Measurements from ENCODE around the gene RNF34.
"Not testable (repeated sequence)": the region's sequence is repeated elsewhere in the genome, so short reads cannot be mapped to it uniquely, and the experiment has no call there.

RNF34 gene, protein sequence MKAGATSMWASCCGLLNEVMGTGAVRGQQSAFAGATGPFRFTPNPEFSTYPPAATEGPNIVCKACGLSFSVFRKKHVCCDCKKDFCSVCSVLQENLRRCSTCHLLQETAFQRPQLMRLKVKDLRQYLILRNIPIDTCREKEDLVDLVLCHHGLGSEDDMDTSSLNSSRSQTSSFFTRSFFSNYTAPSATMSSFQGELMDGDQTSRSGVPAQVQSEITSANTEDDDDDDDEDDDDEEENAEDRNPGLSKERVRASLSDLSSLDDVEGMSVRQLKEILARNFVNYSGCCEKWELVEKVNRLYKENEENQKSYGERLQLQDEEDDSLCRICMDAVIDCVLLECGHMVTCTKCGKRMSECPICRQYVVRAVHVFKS

DNA sequence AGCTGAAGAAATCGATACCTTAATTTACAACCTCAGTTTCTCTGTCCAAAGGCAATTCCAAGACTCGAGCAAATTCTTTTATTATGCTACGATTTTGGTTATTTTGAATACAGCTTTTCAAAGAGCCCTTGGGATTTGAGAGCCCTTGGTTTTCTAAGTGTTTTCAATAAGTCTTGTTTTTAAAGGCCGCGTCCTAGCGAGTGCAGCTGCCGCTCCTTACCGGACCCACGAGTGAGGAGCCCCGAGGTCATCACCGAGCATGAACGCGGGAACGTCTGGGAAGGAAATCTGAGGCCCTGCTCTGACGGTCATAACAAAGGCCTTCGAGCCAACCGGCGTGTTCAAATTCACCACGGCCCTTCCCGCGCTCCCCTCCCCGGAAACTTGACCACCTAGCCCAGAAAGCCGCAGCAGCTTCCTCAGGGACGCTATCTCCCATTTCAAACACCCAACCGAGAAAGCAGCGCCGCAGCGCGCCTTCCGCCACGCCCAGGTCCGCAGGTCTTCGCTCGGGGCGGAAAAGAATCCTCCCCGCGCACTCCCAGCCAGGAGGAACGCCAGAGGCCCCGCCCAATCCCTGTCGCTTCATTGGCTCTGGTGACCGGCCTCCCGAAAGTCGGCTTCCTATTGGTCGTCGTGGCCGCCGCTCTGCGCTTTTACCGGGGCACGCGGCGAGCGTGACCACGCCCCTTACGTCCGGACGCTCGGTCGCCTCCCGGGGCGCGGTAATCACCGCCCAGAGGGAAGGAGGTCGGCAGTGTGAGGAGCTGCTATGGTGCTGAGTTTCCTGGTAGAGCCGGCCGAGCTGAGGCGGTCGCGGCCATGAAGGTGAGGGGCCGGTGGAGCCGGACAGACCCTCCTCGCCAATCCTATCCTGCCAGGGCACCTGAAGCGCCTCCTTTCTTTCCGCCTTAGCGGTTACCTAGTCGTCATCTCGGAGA lies at the start of gene RNF34:
Gene RNF34, plus strand, starts transcription at position 728 of the 941 bp plus-strand sequence. Its CDS starts 95 bp downstream, at position 823.
- peak; percentile 97 to 98 (median 98) for DNase-seq (ENCODE audit: low read depth in 3 of 3)

DNA sequence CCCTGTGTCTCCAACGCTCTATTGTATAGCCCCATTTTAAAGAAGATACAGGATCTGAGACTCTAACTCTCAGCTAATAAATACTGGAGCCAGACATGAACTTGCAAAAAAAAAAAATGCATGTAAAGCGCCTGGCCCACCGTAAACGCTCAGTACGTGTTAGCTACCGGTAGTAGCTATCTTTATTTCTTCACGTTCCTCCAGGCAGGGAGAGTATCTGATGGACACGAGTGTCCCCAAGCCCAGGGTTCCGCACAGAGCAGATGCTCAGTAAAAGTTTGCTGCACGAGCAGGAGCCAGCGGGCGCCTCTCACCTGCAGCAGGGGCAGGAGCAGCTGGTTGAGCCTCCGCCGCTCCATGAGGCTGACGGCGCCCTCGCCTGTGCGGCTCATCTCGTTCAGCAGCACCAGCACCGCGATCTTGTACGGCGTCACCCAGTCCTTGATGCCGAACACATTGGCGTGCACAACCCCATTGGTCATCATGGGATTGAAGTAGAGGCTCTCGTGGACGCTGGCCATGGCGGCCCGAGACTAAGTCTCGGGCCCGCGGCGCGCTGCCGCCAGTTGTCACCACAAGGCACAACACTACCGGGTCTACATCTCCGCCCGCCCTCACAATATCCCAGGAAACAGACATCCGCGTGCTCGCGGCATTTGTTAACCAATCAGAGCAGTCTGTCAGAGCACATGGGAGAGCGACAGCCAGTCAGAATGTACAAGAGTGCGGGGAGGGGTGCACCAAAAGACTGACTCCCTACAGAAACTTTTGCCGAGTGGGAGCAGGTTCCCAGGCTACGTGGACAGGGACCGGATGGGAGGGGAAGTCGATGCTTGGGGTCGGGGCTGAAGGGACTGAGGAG lies 47.9 kb upstream of the RNF34 start, which contains the start of gene ANAPC5:
Gene ANAPC5, minus strand, starts transcription at position 592 of the 862 bp plus-strand sequence. Its CDS starts 71 bp downstream, at position 521.
- DNase-seq (ENCODE audit: low read depth in 3 of 3): peak; percentile 83 to 90 (median 83)

DNA sequence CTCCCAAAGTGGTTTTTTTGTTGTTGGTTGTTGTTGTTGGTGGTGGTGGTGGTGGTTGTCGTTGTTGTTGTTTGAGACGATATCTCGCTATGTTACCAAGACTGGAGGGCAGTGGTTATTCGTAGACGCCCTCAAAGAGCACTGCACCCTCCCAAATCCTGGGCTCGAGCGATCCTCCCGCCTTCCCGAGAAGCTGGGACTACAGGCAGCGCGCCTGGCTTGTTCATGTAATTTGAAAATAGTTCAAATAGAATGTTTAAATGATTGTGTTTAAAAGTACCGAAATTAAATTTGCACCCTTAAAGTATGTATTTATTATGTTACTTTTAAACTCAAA lies 47.3 kb upstream of the RNF34 start:
- DNase-seq (ENCODE audit: low read depth in 3 of 3): no peak

DNA sequence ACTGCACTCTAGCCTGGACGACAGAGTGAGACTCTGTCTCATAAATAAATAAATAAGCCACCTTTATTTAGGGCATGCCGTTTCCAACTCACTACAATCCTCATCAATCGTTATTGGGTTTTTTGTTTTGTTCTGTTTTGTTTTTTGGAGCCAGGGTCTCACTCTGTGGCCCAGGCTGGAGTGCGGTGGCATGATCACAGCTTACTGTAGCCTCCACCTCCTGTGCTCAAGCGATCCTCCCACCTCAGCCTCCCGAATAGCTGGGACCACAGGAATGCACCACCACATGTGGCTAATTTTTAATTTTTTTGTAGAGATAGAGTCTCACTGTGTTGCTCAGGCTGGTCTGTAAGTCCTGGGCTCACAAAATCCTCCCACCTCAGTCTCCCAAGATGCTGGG lies 44.1 kb upstream of the RNF34 start:
- DNase-seq (ENCODE audit: low read depth in 3 of 3): no peak

DNA sequence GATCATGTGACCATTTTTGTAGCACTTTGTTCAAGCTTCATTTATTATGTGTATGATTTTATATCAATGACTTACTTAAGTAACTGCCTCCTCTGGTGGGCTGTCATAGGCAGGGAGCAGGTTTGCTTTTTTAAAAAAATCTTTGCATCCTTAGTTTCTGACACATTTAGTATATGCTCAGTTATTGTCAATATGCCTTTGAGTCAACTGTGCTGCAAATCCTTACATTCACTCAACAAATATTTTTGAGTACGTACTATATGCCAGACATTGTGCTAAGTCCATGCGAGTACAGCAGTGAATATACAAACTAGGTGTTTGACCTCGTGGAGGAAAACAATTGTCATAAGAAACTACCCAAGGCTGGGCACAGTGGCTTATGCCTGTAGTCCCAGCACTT lies 43.3 kb upstream of the RNF34 start:
- no peak for DNase-seq (ENCODE audit: low read depth in 3 of 3)

DNA sequence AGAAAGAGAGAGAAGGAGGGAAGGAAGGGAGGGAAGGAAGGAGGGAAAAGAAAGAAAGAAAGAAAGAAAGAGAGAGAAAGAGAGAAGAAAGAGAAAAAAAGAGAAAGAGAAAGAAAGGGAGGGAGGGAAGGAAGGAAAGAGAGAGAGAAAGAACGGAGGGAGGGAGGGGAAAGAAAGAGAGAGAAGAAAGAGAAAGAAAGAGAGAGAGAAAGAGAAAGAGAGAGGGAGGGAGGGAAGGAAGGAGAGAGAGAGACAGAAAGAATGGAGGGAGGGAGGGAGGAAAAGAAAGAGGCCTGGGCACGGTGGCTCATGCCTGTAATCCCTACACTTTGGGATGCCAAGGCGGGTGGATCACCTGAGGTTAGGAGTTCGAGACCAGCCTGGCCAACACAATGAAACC lies 42.6 kb upstream of the RNF34 start:
- no peak for DNase-seq (ENCODE audit: low read depth in 3 of 3)

DNA sequence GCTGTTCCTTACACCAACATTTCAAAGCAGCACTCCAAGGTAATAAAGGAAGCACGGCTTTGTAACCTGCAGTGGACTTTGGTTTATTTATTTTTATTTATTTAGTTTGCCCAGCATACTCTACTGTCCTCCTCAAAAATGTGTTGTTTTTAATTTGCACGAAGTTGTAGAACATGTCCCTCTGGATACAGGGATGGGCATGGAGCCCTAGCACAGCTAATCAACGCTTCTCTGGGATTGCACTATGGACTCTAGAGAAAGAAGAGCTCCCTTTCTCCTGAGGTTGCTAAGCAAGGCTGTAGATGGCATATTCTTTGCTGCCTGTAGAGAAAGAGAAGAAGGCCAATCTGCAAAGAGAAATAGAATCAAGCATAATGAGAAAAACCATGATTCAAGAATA lies 41.8 kb upstream of the RNF34 start:
- no peak for DNase-seq (ENCODE audit: low read depth in 3 of 3)

DNA sequence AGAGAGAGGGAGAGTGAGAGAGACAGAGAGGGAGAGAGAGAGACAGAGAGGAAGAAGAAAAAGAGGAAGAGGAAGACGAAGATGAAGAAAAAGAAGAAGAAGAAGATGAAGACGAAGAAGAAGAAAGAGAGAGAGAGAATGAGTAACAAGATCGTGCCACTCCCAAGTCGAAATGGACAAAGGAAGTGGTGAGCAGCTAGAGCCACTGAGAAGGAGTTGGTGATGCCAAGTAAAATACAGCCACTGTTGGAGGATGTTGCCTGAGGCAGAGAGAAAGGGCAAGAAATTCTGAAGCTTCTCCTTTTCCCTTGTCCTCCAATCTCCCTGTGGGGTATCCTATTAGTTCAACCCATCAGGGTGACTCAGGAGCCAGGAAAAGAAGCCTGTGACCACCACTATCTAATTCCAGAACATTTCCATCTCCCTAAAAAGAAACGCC lies 35.2 kb upstream of the RNF34 start:
- DNase-seq (ENCODE audit: low read depth in 3 of 3): no peak

DNA sequence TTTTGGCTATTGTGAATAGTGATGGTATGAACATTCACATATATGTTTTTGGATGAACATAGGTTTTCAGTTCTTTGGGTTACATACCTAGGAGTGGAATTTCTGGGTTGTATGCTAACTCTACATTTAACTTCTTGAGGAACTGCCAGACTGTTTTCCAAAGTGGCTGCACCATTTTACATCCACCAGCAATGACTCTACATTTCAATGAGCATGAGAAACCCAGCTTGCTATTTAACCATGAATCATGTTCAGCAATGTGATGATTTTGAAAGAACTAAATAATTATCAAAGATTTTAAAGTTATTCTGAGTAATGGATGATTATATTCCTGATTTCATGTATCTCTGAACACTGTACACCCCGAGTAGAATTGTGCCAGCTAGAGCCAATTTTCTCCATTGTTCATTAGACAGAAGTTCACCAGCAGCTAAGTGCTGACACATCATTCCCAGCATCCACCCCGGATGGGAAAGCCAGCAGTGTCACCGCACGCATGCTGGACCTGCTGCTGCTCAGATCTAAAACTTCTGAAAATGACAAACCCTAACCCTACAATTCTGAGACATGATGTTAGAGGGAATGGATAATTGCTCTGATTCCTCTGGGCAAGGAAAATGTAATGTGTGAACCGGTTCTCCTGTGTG lies 34.4 kb upstream of the RNF34 start:
- no peak for DNase-seq (ENCODE audit: low read depth in 3 of 3)

DNA sequence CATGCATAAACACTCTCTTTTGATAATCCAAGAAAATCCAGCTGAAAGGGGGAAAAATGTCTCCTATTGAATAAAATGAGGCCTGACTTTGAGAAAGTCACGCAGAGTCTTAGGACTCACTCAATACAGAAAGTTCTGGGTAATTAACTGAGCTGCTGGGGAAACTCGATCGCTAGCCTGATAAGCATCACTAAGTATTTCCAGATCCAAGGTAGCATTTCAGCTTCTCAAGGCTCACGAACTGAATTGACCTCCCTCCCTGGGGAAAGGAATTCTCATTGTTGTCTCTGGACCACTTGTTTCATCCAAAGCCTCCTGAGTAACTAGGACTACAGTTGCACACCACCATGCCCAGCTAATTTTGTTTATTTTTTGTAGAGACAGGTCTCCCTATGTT lies 33.9 kb upstream of the RNF34 start:
- no peak for DNase-seq (ENCODE audit: low read depth in 3 of 3)

DNA sequence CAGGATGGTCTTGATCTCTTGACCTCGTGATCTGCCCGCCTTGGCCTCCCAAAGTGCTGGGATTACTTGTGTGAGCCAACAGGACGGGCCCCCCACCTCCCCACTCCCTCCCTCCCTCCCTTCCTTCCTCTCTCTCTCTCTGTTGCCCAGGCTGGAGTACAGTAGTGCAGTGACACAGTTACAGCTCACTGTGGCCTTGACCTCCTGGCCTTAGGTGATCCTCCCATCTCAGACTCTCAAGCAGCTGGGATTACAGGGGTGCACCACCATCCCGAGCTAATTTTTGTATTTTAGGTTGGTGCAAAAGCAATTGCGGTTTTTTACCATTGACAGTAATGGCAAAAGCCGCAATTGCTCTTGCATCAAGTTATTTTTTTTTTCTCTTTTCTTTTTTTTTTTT lies 28.5 kb upstream of the RNF34 start:
- DNase-seq (ENCODE audit: low read depth in 3 of 3): no peak

DNA sequence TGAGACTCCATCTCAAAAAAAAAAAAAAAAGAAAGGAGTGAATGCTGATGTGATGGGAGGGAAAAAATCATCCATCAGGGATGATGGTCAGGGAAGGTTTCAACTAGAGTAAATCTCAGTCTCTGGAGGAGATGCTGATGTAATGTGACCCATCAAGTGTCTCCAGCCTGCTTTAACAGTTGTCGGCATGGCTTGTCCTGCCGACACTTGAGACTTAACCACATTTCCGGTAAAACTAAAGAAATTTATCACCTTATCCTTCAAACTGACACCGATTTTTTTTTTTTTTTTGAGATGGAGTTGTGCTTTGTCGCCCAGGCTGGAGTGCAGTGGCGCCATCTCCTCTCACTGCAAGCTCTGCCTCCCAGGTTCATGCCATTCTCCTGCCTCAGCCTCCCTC lies 26.2 kb upstream of the RNF34 start:
- DNase-seq (ENCODE audit: low read depth in 3 of 3): no peak

DNA sequence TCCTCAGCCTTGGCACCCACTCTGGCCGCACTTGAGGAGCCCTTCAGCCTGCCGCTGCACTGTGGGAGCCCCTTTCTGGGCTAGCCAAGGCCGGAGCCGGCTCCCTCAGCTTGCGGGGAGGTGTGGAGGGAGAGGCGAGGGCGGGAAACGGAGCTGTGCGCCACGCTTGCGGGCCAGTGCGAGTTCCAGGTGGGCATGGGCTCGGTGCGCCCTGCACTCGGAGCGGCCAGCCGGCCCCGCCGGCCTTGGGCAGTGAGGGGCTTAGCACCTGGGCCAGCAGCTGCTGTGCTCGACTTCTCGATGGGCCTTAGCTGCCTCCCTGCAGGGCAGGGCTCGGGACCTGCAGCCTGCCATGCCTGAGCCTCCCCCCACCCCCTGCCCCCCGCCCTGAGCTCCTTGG lies 25.6 kb upstream of the RNF34 start:
- DNase-seq (ENCODE audit: low read depth in 3 of 3): not testable (repeated sequence)

DNA sequence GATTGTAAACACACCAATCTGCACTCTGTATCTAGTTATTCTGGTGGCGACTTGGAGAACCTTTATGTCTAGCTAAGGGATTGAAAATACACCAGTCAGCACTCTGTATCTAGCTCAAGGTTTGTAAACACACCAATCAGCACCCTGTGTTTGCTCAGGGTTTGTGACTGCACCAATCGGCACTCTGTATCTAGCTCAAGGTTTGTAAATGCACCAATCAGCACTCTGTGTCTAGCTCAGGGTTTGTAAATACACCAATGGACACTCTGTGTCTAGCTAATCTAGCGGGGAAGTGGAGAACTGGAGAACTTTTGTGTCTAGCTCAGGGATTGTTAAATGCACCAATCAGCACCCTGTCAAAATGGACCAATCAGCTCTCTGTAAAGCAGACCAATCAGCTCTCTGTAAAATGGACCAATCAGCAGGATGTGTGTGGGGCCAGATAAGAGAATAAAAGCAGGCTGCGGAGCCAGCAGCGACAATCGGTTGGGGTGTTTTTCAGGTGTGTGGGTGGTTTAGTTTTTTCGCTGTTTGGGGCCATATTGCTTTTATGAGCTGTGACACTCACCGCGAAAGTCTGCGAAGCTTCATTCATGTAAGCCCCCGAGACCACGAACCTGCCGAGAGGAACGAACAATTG lies 24.9 kb upstream of the RNF34 start:
- not testable (repeated sequence) for DNase-seq (ENCODE audit: low read depth in 3 of 3)

DNA sequence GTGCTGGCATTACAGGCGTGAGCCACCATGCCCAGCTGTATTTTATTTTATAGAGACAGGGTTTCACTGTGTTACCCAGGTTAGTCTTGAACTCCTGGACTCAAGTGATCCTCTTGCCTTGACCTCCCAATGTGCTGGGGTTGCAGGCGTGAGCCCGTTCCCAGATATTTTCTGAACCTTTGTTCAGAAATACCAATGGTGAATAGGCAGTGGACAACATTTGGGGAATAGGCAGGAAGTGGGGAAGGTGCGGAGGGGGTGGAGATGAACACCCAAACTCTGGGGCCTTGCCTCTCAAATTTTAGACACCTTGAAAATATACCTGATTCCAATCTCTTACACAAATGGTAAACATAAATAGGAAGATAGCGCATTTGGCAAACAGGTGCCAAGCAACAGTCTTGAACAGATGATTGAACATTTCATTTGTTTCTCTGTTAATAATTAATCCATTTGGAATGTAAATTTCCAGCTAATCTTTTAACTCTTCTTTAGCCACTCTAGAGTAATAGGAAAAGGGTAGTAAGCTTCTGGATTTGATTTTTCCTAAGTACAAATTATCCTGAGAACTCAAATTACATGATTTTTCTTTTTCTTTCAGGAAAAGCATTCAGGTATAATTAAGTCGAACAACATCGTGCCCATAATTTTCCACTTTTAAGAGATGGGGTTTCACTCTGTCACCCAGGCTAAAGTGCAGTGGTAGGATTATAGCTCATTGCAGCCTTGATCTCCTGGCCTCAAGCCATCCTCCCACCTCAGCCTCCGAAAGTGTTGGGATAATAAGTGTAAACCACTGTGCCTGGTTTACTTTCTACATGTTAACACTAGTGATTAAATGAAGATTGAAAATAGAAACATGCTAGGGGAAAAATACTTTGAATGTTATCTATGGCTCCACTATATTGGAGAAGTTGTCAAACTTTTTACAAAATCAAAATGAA lies 22.9 kb upstream of the RNF34 start:
- no peak for DNase-seq (ENCODE audit: low read depth in 3 of 3)

DNA sequence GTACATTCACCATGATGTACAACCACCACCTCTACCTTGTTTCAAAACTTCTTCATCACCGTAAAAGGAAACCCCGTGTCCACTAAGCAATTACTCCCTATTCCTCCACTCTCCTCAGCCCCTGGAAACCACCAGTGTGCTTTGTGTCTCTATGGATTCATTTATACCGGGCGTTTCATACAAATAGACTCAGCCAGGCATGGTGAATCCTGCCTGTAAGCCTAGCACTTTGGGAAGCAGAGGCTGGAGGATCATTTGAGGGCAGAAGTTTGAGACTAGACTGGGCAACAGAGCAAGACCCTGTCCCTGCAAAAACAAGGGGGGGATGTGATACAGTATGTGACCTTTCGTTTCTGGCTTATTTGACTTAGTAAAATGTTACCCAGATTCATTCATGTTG lies 21.2 kb upstream of the RNF34 start:
- DNase-seq (ENCODE audit: low read depth in 3 of 3): no peak

DNA sequence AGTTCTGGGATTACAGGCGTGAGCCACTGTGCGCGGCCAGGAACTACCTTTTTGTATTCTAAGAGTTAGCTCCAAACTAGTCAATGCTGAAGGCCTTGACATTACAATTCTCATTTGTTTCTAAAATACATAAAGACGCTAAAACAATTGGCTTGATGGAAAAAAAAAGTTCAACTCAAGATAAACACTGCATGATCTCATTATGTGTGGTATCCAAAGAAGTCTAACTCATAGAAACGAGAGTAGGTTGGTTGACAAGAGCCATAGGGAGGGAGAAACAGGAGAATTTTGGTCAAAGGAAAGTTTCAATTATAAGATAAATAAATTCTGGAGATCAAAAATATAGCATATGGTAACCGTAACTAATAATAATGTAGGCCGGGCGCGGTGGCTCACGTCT lies 20.0 kb upstream of the RNF34 start:
- no peak for DNase-seq (ENCODE audit: low read depth in 3 of 3)

DNA sequence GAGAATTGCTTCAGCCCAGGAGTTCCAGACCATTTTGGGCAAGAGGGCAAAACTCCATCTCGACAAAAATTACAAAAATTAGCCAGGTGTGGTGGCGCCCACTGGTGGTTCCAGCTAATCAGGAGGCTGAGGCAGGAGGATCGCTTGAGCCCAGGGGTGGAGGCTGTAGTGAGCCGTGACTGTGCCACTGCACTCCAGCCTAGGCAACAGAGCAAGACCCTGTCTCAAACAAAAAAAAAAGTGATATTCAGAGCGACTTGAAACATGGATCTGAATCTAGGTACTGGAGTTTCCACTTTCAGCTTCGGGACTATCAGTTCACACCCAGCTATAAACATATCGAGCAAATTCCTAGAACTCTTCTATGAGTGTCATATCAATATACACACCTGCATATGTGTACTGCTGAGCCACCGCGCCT lies 16.3 kb upstream of the RNF34 start:
- no peak for DNase-seq (ENCODE audit: low read depth in 3 of 3)

DNA sequence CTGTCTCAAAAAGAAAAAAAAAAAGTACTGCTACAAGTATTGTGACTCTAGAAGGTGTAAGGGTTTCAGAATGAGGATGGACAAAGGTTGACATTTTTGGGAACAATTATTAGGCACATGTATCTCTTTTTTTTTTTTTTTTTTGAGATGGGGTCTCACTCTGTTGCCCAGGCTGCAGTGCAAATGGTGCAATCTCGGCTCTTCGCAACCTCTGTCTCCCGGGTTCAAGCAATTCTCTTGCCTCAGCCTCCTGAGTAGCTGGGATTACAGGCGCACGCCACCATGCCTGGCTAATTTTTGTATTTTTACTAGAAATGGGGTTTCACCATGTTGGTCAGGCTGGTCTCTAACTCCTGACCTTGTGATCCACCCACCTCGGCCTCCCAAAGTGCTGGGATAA lies 15.0 kb upstream of the RNF34 start:
- not testable (repeated sequence) for DNase-seq (ENCODE audit: low read depth in 3 of 3)
